Fibroblast of villous mesenchyme (primary cell): ENCODE results near the gene FYB1. TPM values are rescaled to one million over a fixed set of nuclear protein-coding genes. Genes with fewer than 3 reads are reported as not detected.
A peak's percentile ranks its signal among the peaks of the same experiment; 100 is the strongest.

Experiments
- DNase-seq: peaks from one replicate; pipeline ENCODE4 v3.0.0-alpha.2; 2010; ENCODE audit warnings: low read depth
- H3K4me3 ChIP-seq: 2 replicates; pipeline ENCODE4 v1.5.1; 2011; ENCODE audit warnings: low read depth, mild to moderate bottlenecking, low read length
- total RNA-seq: library from RNA; depleted of rRNA; stranded (reverse); fragments of >200 nt; gene quantifications from 2 replicates; pipeline ENCODE4 v1.2.3, GENCODE V29; 2012
- TF ChIP-seq, protein P1 (sequence below): IDR thresholded peaks from 2 replicates; pipeline ENCODE4 v1.5.1; 2012; ENCODE audit warnings: low read depth, mild to moderate bottlenecking, low read length; ENCODE audit not compliant: insufficient read depth

FYB1 gene
- total RNA-seq, 1 donor: not detected

DNA sequence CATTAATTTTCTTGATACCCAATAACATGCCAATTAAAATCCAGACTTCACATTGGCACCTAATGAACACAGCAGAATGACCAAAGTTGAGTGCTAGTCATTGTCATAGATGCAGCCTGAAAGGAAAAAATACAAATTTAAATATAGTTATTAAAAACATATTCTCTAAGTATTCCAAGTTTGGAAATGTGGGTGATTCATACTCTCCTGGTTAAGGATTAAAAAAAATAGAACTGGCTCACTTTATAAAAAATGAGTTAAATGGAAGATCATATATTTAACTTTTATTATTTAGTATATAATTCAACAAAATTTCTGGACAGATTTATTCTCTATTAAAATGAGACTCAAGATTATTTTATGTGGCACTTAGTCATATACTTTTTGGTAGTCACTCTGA lies 112.0 kb downstream of the FYB1 start:
- no peak for DNase-seq
- TF ChIP-seq, protein P1, sequence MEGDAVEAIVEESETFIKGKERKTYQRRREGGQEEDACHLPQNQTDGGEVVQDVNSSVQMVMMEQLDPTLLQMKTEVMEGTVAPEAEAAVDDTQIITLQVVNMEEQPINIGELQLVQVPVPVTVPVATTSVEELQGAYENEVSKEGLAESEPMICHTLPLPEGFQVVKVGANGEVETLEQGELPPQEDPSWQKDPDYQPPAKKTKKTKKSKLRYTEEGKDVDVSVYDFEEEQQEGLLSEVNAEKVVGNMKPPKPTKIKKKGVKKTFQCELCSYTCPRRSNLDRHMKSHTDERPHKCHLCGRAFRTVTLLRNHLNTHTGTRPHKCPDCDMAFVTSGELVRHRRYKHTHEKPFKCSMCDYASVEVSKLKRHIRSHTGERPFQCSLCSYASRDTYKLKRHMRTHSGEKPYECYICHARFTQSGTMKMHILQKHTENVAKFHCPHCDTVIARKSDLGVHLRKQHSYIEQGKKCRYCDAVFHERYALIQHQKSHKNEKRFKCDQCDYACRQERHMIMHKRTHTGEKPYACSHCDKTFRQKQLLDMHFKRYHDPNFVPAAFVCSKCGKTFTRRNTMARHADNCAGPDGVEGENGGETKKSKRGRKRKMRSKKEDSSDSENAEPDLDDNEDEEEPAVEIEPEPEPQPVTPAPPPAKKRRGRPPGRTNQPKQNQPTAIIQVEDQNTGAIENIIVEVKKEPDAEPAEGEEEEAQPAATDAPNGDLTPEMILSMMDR: no peak
- H3K4me3 ChIP-seq: no peak overlapping the region

DNA sequence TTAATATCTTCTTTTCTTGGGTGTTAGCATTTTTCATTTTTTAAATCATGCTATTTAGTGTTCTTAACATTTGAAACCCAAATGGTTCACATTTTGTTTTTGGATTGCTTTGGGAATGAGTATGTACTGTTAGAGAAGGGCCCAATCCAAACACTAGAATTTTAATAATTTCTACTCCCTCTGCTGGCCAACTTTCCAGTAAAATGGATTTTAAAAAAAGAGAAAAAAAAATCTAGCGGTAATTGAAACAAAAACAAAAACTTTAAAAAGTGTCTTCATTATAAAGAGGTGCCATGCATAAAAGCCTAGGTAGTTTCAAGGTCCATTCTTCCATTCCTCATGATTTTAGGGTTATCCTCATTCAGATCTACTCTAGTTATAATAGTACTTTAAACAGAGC lies 113.0 kb downstream of the FYB1 start:
- TF ChIP-seq, protein P1: peak; percentile 42
- peak; percentile 37 for DNase-seq
- H3K4me3 ChIP-seq: no peak overlapping the region

DNA sequence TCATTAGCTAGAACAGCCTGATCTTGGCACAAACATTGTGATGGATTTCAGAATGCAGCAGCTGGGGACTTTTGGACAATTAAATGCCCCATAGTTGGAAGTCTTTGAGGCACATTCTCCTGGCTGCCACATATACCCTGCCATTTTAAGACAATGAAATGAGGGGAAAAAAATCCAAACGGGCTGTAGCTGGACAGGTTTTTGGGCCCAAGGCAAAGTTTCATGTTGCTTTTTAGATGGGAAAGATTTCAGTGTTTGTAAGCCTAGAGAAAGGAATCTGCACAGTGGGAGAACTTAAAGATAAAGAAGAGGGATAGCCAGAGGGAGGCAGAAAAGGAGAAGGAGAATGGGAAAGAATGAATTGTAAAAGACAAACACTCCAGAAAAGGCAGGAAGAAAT lies 115.1 kb downstream of the FYB1 start:
- TF ChIP-seq, protein P1: no peak
- DNase-seq: no peak
- no peak overlapping the region for H3K4me3 ChIP-seq

DNA sequence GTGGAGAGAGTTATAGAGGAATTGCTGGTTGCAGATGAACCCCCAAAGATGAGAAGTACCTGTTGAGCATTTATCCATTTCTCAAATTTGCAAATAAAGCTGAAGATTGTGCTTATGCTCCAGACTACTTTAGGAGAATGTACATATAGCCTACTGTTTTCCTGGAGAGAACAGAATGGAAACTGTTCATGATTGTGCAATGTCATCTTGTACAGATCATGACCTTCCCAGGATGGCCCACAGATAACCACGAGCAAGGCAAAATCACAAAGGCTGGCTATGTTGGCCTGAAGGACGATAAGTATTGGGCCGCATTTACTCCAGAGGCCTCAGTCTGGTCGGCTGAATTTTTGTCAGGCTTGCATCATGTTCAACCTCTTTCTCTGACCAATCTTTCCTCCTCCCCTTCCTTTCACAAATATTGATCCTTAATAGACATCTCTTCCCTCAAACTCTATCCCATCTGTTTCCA lies 116.6 kb downstream of the FYB1 start:
- TF ChIP-seq, protein P1: no peak
- peak; percentile 68 for DNase-seq
- H3K4me3 ChIP-seq: no peak overlapping the region

DNA sequence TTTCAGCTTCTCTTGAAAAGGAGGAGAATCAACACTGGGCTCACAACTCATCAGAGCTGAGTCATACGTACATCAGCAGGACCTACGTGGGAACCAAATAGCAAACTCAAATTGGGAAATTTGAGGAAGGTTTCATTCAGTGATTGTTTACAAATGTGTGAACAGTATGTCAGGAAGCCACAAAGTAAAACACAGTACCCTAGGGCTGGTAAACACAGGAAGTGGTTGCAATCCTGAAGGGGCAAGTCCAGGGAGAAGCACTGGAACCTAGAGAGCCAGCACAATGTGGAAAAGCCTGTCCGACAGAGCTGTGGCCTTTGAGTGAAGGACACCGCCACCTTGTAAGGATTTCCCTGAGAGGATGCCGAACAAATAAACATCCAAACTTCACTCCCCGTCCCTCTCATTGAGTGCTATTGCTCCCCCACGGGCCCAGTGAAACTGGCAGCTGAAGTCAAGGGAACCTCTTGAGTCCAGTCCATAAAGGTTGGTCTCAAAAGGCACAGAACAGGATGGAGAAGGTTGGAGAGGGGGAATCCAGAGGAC lies 118.4 kb downstream of the FYB1 start:
- TF ChIP-seq, protein P1: no peak
- DNase-seq: peak; percentile 98
- no peak overlapping the region for H3K4me3 ChIP-seq

DNA sequence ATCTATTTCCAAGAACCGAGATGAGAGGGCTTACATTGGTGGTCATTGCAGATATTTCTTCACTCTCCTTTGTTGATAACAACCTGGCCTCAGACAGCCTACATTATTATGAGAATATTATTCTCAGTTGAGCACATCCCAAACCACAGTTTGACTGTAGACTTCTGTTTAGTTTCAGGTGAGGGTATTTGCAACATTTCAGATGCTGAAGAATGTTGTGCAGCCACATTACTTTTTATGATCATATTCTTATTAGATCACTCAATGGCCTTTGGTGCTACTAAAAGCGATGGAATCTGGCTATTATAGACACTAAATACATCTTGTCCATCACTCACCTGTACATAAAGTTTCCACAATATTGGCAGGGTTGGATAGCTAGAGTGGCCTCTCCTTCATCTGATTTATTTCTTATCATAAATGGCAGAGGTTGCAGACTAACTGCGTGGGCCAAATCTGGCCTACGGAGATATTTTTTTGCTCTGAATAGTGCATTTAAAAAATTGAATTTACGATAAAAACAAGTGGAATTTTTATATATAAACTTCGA lies 119.0 kb downstream of the FYB1 start:
- DNase-seq: peak; percentile 54
- H3K4me3 ChIP-seq: no peak overlapping the region
- TF ChIP-seq, protein P1: no peak

DNA sequence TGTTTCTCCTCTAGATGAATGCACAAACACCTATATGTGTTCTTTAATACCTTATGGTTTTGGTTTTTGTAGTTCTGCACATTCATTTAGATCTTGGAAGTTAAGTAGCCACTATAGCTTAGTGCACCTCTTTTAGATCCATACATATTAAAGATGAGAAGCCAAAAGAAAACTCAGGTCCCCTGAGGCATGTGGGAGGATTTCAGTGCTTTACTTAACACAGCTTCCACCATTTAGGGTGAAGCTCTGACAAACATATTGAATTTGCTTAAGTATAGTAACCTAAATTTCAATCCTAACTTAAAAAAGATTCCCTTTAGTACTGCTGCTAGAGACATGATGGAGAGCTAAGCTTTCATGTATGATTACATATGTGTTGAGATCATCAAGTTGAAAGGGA lies 119.5 kb downstream of the FYB1 start:
- TF ChIP-seq, protein P1: no peak
- no peak for DNase-seq
- H3K4me3 ChIP-seq: no peak overlapping the region
